PC-9 (cell line): ENCODE results near the gene GRB7. TPM values are rescaled to one million over a fixed set of nuclear protein-coding genes. Genes with fewer than 3 reads are reported as not detected.
A peak's percentile ranks its signal among the peaks of the same experiment; 100 is the strongest.

ENCODE experiments used
- BruUV-seq: library from RNA; stranded (reverse); fragments of 400-500 nt; replicated peaks from 2 replicates; lab custom pipeline; 2021; lab: Mats Ljungman, UMichigan
- CTCF ChIA-PET: fragments of 300-600 bp; sonication (Branson Sonifier 250); formaldehyde crosslinking; loops from one replicate; lab custom pipeline; 2022; ENCODE audit warnings: antibody characterized with exemption; lab: Charles Lee
- POLR2A ChIA-PET: fragments of 300-600 bp; sonication (Branson Sonifier 250); formaldehyde crosslinking; loops from one replicate; lab custom pipeline; 2022; ENCODE audit warnings: antibody characterized with exemption; ENCODE audit not compliant: unreplicated experiment; lab: Charles Lee
- DNase-seq, 2 experiments: peaks; one replicate each; pipeline versions ENCODE4 v3.0.0 to v3.0.0-alpha.2; 2015 to 2022; ENCODE audit warnings: mixed read lengths in 1 of 2
- H2AFZ ChIP-seq: fragments of 200-600 bp; sonication (generic); 2 replicates; pipeline ENCODE4 v1.8.1; 2017; ENCODE audit warnings: antibody characterized with exemption
- H3F3A ChIP-seq: fragments of 200-600 bp; sonication (generic); 2 replicates; pipeline ENCODE4 v1.8.1; 2017; ENCODE audit warnings: antibody characterized with exemption, mild to moderate bottlenecking, low read depth; ENCODE audit not compliant: insufficient read depth
- H3K27ac ChIP-seq: fragments of 200-600 bp; sonication (generic); 2 replicates; pipeline ENCODE4 v1.6.1; 2016; ENCODE audit warnings: mixed run types
- H3K27me3 ChIP-seq: fragments of 200-600 bp; sonication (generic); 2 replicates; pipeline ENCODE4 v1.6.1; 2016; ENCODE audit warnings: low read depth, mixed run types; ENCODE audit not compliant: insufficient read depth
- H3K36me3 ChIP-seq: fragments of 200-600 bp; sonication (generic); 2 replicates; pipeline ENCODE4 v1.6.1; 2016; ENCODE audit warnings: low read depth, mixed run types
- H3K4me1 ChIP-seq: fragments of 200-600 bp; sonication (generic); replicated peaks from 2 replicates; pipeline ENCODE4 v1.6.1; 2016; ENCODE audit warnings: mixed run types; ENCODE audit not compliant: insufficient read depth
- H3K4me2 ChIP-seq: fragments of 200-600 bp; sonication (generic); 2 replicates; pipeline ENCODE4 v1.6.1; 2017; ENCODE audit warnings: mixed run types
- H3K4me3 ChIP-seq: fragments of 200-600 bp; sonication (generic); 2 replicates; pipeline ENCODE4 v1.6.1; 2016; ENCODE audit warnings: mixed run types
- H3K79me2 ChIP-seq: fragments of 200-600 bp; sonication (generic); 2 replicates; pipeline ENCODE4 v1.6.1; 2017; ENCODE audit warnings: low read depth, mixed run types
- H3K9me2 ChIP-seq: fragments of 200-600 bp; sonication (generic); 2 replicates; pipeline ENCODE4 v1.8.1; 2017; ENCODE audit warnings: mild to moderate bottlenecking; ENCODE audit not compliant: insufficient read depth
- H3K9me3 ChIP-seq: fragments of 200-600 bp; sonication (generic); 2 replicates; pipeline ENCODE4 v1.8.1; 2016; ENCODE audit warnings: low read depth; ENCODE audit not compliant: insufficient read depth
- H4K20me1 ChIP-seq: fragments of 200-600 bp; sonication (generic); 2 replicates; pipeline ENCODE4 v1.8.1; 2017; ENCODE audit not compliant: insufficient read depth
- CTCF ChIP-seq: fragments of 200-600 bp; sonication (generic); conservative IDR thresholded peaks from 2 replicates; pipeline ENCODE4 v1.6.1; 2017; ENCODE audit warnings: mixed run types, antibody characterized with exemption, mild to moderate bottlenecking, moderate library complexity
- EZH2 ChIP-seq: fragments of 200-600 bp; sonication (generic); IDR thresholded peaks from 2 replicates; pipeline ENCODE4 v1.8.0; 2017; ENCODE audit warnings: antibody characterized with exemption, low read depth
- intact Hi-C: fragments of 100-400 bp; cut with micrococcal nuclease; formaldehyde crosslinking; loops from one replicate; pipeline ENCODE4 v1.10.0; 2022; ENCODE audit not compliant: unreplicated experiment
- total RNA-seq: library from RNA; stranded (reverse); gene quantifications from 2 replicates; pipeline ENCODE4 v1.2.3, GENCODE V29; 2021

GRB7 gene
- total RNA-seq, 1 experiment from 2014 or later = 49.1 TPM

GRCh38 chr17:39752241-39752881 lies 14.6 kb downstream of the GRB7 start:
- POLR2A ChIA-PET = interaction anchor here (0.6 to 0.7 kb wide), 2 partner anchors 13 to 87 kb away, joined by 3 to 26 read pairs; partner anchors contain the start of gene TCAP
- H3K4me2 ChIP-seq = no peak overlapping the region
- peaks cover 47% of the 10 kb centered on the region for H3K4me1 ChIP-seq
- no peaks in the 10 kb centered on the region for H3K27me3 ChIP-seq
- H4K20me1 ChIP-seq = no peaks in the 10 kb centered on the region
- H3K36me3 ChIP-seq = no peaks in the 10 kb centered on the region
- intact Hi-C loops = loop anchor here (5.0 to 10.0 kb wide), 4 partner anchors 45 to 205 kb away; partner anchors contain the start of genes LRRC3C and ORMDL3
- no peak for DNase-seq
- H3K27ac ChIP-seq = no peak overlapping the region
- no peak overlapping the region for H3K4me3 ChIP-seq
- BruUV-seq = no TSS peak
- no peaks in the 10 kb centered on the region for H3K79me2 ChIP-seq
- no peak overlapping the region for H2AFZ ChIP-seq
- TF ChIP-seq EZH2 (no peak), CTCF (no peak)
- no peaks in the 10 kb centered on the region for H3K9me3 ChIP-seq
- H3K9me2 ChIP-seq = no peaks in the 10 kb centered on the region
- CTCF ChIA-PET = interaction anchor here (0.6 to 2.7 kb wide), 3 partner anchors 22 to 131 kb away, joined by 4 to 11 read pairs (median 9); no protein-coding TSS in a partner anchor
- peaks cover 41% of the 10 kb centered on the region; the same call in 1 of the 2 replicates for H3F3A ChIP-seq

GRCh38 chr17:39753514-39754160 lies 15.9 kb downstream of the GRB7 start:
- BruUV-seq = no TSS peak
- intact Hi-C loops = loop anchor here (1.0 to 10.0 kb wide), 6 partner anchors 46 to 227 kb away; partner anchors contain the start of genes LRRC3C, ORMDL3 and PSMD3
- H3K9me2 ChIP-seq = no peaks in the 10 kb centered on the region
- peaks cover 31% of the 10 kb centered on the region; the same call in 1 of the 2 replicates for H3F3A ChIP-seq
- H3K36me3 ChIP-seq = no peaks in the 10 kb centered on the region
- peak overlapping the region; percentile 78 for H3K4me3 ChIP-seq
- H3K4me2 ChIP-seq = peak overlapping the region; percentile 82
- TF ChIP-seq EZH2 = no peak
- TF ChIP-seq CTCF = no peak
- peak overlapping the region; percentile 86 for H2AFZ ChIP-seq
- H3K79me2 ChIP-seq = no peaks in the 10 kb centered on the region
- peaks cover 47% of the 10 kb centered on the region for H3K4me1 ChIP-seq
- H3K27me3 ChIP-seq = no peaks in the 10 kb centered on the region
- no peaks in the 10 kb centered on the region for H4K20me1 ChIP-seq
- H3K9me3 ChIP-seq = no peaks in the 10 kb centered on the region
- peak overlapping the region; percentile 56 for H3K27ac ChIP-seq
- peak in 1 of 2 experiments; percentile 43 for DNase-seq
- POLR2A ChIA-PET = no interaction called here
- CTCF ChIA-PET = interaction anchor here (2.7 kb wide), 1 partner anchor 132 kb away, joined by 9 read pairs; no protein-coding TSS in a partner anchor

GRCh38 chr17:39754161-39754957 lies 16.6 kb downstream of the GRB7 start:
- peak overlapping the region; percentile 97 for H2AFZ ChIP-seq
- peak overlapping the region; percentile 63 for H3K27ac ChIP-seq

More at GRCh38 chr17:39754161-39754957, 16.6 kb downstream of the GRB7 start:
- H3K36me3 ChIP-seq = no peaks in the 10 kb centered on the region
- peak overlapping the region; percentile 82 for H3K4me2 ChIP-seq
- H3K4me3 ChIP-seq = peak overlapping the region; percentile 78
- H4K20me1 ChIP-seq = no peaks in the 10 kb centered on the region
- H3F3A ChIP-seq = peaks cover 23% of the 10 kb centered on the region; the same call in 1 of the 2 replicates
- intact Hi-C loops = loop anchor here (1.0 to 10.0 kb wide), 6 partner anchors 47 to 226 kb away; partner anchors contain the start of genes LRRC3C, ORMDL3 and PSMD3
- no peaks in the 10 kb centered on the region for H3K9me3 ChIP-seq
- BruUV-seq = no TSS peak
- H3K9me2 ChIP-seq = no peaks in the 10 kb centered on the region
- peak; percentile 74 to 98 for DNase-seq
- POLR2A ChIA-PET = no interaction called here
- H3K4me1 ChIP-seq = peaks cover 47% of the 10 kb centered on the region
- no peaks in the 10 kb centered on the region for H3K27me3 ChIP-seq
- no peaks in the 10 kb centered on the region for H3K79me2 ChIP-seq
- no peak for TF ChIP-seq EZH2
- peak; percentile 87 for TF ChIP-seq CTCF
- CTCF ChIA-PET = interaction anchor here (0.6 to 2.7 kb wide), 3 partner anchors 133 to 951 kb away, joined by 3 to 9 read pairs (median 8); no protein-coding TSS in a partner anchor
